Ovary (tissue), 3 donors: ENCODE results near the gene L3MBTL2.

Source experiments
- POLR2A ChIP-seq: fragments of 450-650 bp; IDR thresholded peaks from one replicate; pipeline ENCODE4 v1.6.1; 2017; ENCODE audit warnings: antibody characterized with exemption, mild to moderate bottlenecking, moderate library complexity
- TF ChIP-seq, protein P1 (sequence below), 3 donors: fragments of 450-650 bp in 2 of 3; fragments of 200-600 bp in 1 of 3; IDR thresholded peaks; one replicate each; pipeline versions ENCODE4 v1.5.1 to v1.8.0; 2016 to 2022; ENCODE audit warnings: antibody characterized with exemption in 3 of 3, mild to moderate bottlenecking in 1 of 3
- donor health status: DM: no; HTN: no; CAD: no.

DNA sequence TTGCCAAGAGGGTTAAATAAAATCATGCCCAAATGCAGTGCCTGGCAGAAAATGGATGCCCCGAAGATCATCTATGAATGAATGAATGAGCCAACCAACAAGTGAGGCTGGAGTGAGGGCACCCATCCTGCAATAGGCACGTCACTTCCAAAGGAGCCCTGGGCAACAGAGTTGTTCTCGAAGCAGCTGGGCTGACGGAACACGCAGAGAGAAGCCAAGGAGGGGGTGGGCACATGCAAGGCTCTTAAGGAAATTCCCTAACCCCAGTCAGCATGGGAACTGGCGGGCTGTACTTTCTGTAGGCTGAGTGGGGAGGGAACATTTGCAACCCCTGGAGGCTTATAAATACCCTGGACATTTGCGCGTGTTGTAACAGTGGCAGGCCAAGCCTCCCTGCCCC is 47.3 kb downstream of the L3MBTL2 start:
- TF ChIP-seq, protein P1, sequence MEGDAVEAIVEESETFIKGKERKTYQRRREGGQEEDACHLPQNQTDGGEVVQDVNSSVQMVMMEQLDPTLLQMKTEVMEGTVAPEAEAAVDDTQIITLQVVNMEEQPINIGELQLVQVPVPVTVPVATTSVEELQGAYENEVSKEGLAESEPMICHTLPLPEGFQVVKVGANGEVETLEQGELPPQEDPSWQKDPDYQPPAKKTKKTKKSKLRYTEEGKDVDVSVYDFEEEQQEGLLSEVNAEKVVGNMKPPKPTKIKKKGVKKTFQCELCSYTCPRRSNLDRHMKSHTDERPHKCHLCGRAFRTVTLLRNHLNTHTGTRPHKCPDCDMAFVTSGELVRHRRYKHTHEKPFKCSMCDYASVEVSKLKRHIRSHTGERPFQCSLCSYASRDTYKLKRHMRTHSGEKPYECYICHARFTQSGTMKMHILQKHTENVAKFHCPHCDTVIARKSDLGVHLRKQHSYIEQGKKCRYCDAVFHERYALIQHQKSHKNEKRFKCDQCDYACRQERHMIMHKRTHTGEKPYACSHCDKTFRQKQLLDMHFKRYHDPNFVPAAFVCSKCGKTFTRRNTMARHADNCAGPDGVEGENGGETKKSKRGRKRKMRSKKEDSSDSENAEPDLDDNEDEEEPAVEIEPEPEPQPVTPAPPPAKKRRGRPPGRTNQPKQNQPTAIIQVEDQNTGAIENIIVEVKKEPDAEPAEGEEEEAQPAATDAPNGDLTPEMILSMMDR (IDR thresholded peaks at IDR 0.05), result no peak
- no peak for TF ChIP-seq POLR2A
